ENCODE measurements around the gene DNAJC8. TPM values are rescaled to one million over a fixed set of nuclear protein-coding genes. Genes with fewer than 3 reads are reported as not detected.

DNAJC8 gene
- total and polyA plus RNA-seq, 2 of the 4 experiments (the other 2 are of a cell fraction) = 53.6 to 81.0 TPM

DNA sequence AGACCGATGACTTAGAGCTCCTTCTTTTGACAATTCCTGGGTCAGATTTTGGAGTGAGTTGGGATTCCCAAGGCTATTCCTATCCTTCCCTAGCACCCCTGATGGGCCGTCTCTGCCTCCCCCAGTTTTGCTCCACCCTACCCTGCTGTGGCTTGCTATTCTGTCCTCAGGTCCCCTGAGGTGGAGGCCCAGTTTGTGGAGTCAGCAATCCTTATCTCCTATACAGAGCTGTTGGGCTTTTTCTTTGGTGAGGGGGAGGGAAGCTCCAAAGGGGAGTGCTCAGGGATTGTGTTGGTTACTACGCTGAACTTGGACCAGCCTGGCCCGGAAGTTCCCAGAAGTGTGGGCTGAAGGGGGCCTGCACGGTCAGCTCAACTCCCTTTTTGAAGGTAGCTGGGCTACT is 34.1 kb upstream of the DNAJC8 start:
- in situ Hi-C loops (cut with MboI; ENCODE audit: low sequenced_read_pairs) = no loop called here
- no peak overlapping the region for H2BK120ac ChIP-seq (ENCODE audit: low read depth, low read length)
- CTCF ChIA-PET = interaction anchor here (1.6 kb wide), 1 partner anchor 18 kb away, joined by 10 read pairs; no protein-coding TSS in a partner anchor
- no peak overlapping the region for H4K5ac ChIP-seq (ENCODE audit: low read depth, low read length)
- H3K27me3 ChIP-seq (ENCODE audit: control insufficient read depth, insufficient read depth, low read length) = no peaks in the 10 kb centered on the region
- H2AFZ ChIP-seq (replicated peaks; ENCODE audit: low read length, poor library complexity) = no peak overlapping the region
- H3K4me2 ChIP-seq (ENCODE audit: low read depth, low read length) = peak overlapping the region; percentile 9; the same call in 1 of the 2 replicates
- BruUV-seq (replicated peaks) = no TSS peak
- H3K56ac ChIP-seq (ENCODE audit: extremely low read depth, insufficient read depth, low read length) = no peak overlapping the region
- no peak overlapping the region for H3K4me3 ChIP-seq (ENCODE audit: insufficient read depth, low read depth, low read length)
- WGBS, 2 experiments (ENCODE audit: extremely low coverage in 2 of 2, insufficient read length in 1 of 2) = no CpG with 5 or more reads among the region's 5 CpGs
- H3K23ac ChIP-seq (ENCODE audit: low read depth, low read length) = no peak overlapping the region
- ATAC-seq (ENCODE audit: low read depth) (no peak), DNase-seq (no peak)
- peaks cover 18% of the 10 kb centered on the region for H3K36me3 ChIP-seq (ENCODE audit: control insufficient read depth, insufficient read depth, low read length)
- H3K4me1 ChIP-seq (ENCODE audit: control insufficient read depth, insufficient read depth, low read length) = peaks cover 16% of the 10 kb centered on the region
- dilution Hi-C loops (cut with HindIII; ENCODE audit: low sequenced_read_pairs, unreplicated experiment) = no loop called here
- no peak overlapping the region for H4K8ac ChIP-seq (ENCODE audit: low read depth in 2 of 2, low read length in 2 of 2)
- H4K91ac ChIP-seq (ENCODE audit: insufficient read depth, low read depth, low read length) = no peak overlapping the region
- no peak overlapping the region for H2BK5ac ChIP-seq (ENCODE audit: low read depth, low read length, poor library complexity, severe bottlenecking)
- intact Hi-C loops (cut with micrococcal nuclease) = no loop called here
- H3K27ac ChIP-seq (ENCODE audit: insufficient read depth, low read length) = no peak overlapping the region
- no peak for TF ChIP-seq CEBPB (IDR thresholded peaks at IDR 0.05; ENCODE audit: low read depth, low read length)
- TF ChIP-seq FOS (IDR thresholded peaks at IDR 0.05; ENCODE audit: low read depth, low read length) = no peak
- TF ChIP-seq, protein P1, sequence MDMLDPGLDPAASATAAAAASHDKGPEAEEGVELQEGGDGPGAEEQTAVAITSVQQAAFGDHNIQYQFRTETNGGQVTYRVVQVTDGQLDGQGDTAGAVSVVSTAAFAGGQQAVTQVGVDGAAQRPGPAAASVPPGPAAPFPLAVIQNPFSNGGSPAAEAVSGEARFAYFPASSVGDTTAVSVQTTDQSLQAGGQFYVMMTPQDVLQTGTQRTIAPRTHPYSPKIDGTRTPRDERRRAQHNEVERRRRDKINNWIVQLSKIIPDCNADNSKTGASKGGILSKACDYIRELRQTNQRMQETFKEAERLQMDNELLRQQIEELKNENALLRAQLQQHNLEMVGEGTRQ (IDR thresholded peaks at IDR 0.05; ENCODE audit: low read depth, low read length) = no peak
- TF ChIP-seq, protein P2, sequence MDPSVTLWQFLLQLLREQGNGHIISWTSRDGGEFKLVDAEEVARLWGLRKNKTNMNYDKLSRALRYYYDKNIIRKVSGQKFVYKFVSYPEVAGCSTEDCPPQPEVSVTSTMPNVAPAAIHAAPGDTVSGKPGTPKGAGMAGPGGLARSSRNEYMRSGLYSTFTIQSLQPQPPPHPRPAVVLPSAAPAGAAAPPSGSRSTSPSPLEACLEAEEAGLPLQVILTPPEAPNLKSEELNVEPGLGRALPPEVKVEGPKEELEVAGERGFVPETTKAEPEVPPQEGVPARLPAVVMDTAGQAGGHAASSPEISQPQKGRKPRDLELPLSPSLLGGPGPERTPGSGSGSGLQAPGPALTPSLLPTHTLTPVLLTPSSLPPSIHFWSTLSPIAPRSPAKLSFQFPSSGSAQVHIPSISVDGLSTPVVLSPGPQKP (IDR thresholded peaks at IDR 0.05; ENCODE audit: borderline replicate concordance, low read depth, low read length) = no peak
- TF ChIP-seq RAD21 (IDR thresholded peaks at IDR 0.05; ENCODE audit: low read length) = no peak
- TF ChIP-seq BHLHE40 (IDR thresholded peaks at IDR 0.05; ENCODE audit: low read depth, low read length) = no peak
- no peak for TF ChIP-seq MXI1 (IDR thresholded peaks at IDR 0.05; ENCODE audit: borderline replicate concordance, low read depth, low read length)
- peak; percentile 50 for TF ChIP-seq MAFK (IDR thresholded peaks at IDR 0.05; ENCODE audit: low read depth, low read length)
- no peak overlapping the region for H3K9ac ChIP-seq (ENCODE audit: low read depth, low read length)
- H2AK5ac ChIP-seq (ENCODE audit: low read depth, low read length) = no peak overlapping the region
- no peak overlapping the region for H3K4ac ChIP-seq (ENCODE audit: low read depth, low read length)
- H3K9me3 ChIP-seq (ENCODE audit: control insufficient read depth, insufficient read depth, low read length) = no peaks in the 10 kb centered on the region
- H3K18ac ChIP-seq (ENCODE audit: low read depth, low read length) = no peak overlapping the region
- H2AK9ac ChIP-seq (replicated peaks; ENCODE audit: low read depth, low read length, poor library complexity) = no peak overlapping the region
- peaks cover 18 to 79% of the 10 kb centered on the region in 2 experiments for H3K79me1 ChIP-seq (ENCODE audit: low read depth in 1 of 2, low read length in 2 of 2)
- no peak overlapping the region for H3K14ac ChIP-seq (replicated peaks; ENCODE audit: low read depth, low read length)
- peaks cover 32% of the 10 kb centered on the region for H3K9me1 ChIP-seq (ENCODE audit: insufficient read depth, low read length)
- no peak overlapping the region for H2BK15ac ChIP-seq (ENCODE audit: low read depth, low read length)
- POLR2A ChIA-PET (ENCODE audit: unreplicated experiment) = interaction anchor here (0.6 to 0.7 kb wide), 2 partner anchors 13 to 311 kb away, joined by 3 to 13 read pairs; no protein-coding TSS in a partner anchor
- no peak overlapping the region for H2BK20ac ChIP-seq (ENCODE audit: low read depth, low read length)
- peaks cover 100% of the 10 kb centered on the region for H4K20me1 ChIP-seq (ENCODE audit: insufficient read depth, low read length)
